GM18511 (cell line): Measurements from ENCODE around the gene PTPRQ.
"Not testable (repeated sequence)": the region's sequence is repeated elsewhere in the genome, so short reads cannot be mapped to it uniquely, and the experiment has no call there.

Experiments used
- ATAC-seq: cut with Tn5 transposase; IDR thresholded peaks from one replicate; pipeline ENCODE4 v1.9.1; 2021; ENCODE audit warnings: mild to moderate bottlenecking, moderate library complexity; ENCODE audit not compliant: unreplicated experiment

PTPRQ gene

GRCh38 chr12:80443974-80444666, at the start of gene PTPRQ:
Gene PTPRQ (plus strand): TSS chr12:80444235. CDS start chr12:80444346, 111 bp downstream.
- no peak for ATAC-seq

GRCh38 chr12:80400571-80400991, 43.5 kb upstream of the PTPRQ start:
- no peak for ATAC-seq

- ATAC-seq: no peak
These were observed 42.8 kb upstream of the PTPRQ start for GRCh38 chr12:80401191-80401590.

GRCh38 chr12:80404629-80405028, 39.4 kb upstream of the PTPRQ start:
- ATAC-seq: no peak

DNA sequence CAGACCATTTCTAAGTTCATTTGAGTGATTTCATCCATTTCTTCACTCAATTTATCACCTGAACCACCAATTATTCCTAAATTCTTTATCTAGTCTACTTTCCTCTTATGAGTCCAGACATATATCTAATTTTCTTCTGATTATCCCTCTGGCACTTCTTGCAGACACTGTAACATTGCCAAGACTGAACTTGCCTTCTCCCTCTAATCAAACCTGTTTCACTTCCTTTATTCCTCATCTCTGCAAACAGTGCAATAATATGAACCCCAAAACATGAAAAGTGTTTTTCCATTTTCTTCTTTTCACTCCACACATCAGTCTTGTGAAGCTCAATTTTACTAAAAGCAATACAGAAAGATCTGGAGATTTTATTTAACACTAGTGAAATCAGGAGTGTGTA, 37.8 kb upstream of the PTPRQ start:
- ATAC-seq: no peak

GRCh38 chr12:80411787-80412186, 32.2 kb upstream of the PTPRQ start:
- peak; percentile 68 for ATAC-seq

DNA sequence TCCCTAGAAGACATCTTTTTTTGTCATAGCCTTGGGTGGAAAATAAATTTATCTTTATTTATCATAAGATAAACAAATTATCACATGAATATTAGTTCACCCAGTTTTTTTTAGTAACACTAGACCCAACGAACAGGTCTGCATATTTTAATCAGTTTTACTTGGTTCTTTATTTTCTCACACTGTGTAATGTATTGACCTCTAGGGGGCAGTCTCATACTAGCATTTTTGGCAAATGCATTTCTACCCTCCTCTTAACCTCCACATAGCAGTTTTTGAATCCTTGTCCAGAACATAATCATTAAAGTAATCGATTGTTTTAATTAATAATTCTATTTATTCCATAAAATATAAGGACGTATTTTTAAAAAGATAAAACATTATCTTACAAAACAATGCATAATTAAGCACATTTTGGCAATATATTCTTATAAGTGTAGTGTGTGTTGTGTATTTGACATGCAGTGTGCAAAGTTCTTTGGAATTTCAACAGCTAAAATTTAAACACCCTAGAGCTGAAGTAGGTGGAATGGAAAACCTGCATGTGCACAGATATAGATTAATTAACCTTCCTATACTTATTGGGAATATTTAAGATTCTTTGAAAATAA, 31.6 kb upstream of the PTPRQ start:
- peak; percentile 89 for ATAC-seq

DNA sequence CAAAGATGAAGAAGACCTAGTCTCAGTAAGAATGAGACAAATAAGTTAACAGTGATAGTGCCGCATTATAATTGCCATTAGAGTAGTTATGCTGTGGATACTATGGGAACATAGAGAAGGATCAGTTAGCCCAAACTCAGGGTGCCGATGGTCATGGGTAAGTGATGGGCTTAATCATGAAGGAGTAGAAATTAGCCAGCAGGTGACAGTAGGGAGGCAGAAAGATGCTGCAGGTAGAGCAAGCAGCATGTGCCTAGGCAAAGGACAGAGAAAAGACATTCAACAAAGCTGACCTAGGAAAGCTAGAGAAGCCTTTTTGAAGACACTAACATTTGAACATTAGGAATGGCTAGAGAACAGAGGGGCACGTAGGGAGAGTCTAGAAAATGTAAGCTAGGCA, 30.6 kb upstream of the PTPRQ start:
- ATAC-seq: no peak

- no peak for ATAC-seq
These were observed 28.6 kb upstream of the PTPRQ start for GRCh38 chr12:80415466-80415865.

DNA sequence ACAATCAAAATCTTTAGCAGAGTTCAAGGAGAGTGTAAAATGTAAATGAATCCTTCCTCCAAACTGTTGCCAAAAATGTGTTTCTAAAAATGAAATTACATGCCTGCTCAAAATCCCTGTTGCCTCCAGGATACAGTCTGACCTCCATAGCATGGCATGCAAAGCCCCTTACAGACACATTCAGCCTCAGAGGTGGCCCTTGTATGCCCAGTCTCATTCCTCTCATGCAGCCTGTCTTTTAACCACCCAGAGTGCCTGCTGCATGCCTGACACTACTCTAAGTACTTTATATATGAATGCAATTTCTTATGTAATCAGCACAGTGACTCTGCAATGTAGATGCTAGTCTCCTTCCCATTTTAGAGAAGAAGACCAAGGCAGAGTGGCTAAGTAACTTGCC, 24.4 kb upstream of the PTPRQ start:
- ATAC-seq: no peak

DNA sequence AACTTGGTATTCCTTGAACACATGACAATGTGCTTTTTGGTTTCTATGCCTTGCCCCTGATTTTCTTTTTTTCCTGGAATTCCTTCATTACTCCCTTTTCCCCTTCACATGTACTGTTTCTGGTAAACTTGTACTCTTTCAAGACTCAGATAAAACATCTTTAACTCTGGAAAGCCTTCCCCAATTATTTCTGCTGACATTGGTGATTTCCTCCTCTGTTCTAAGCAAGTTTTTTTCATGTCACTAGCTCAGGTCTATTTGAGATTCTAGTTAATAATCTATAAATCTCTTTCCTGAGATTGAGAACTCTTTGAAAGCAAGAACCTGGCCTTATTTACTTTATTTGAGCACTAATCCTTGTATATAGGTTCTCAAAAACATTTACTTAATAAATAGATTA, 24.0 kb upstream of the PTPRQ start:
- no peak for ATAC-seq

GRCh38 chr12:80422550-80422949, 21.5 kb upstream of the PTPRQ start:
- no peak for ATAC-seq

- ATAC-seq: no peak
These were observed 12.0 kb upstream of the PTPRQ start for GRCh38 chr12:80432061-80432460.

DNA sequence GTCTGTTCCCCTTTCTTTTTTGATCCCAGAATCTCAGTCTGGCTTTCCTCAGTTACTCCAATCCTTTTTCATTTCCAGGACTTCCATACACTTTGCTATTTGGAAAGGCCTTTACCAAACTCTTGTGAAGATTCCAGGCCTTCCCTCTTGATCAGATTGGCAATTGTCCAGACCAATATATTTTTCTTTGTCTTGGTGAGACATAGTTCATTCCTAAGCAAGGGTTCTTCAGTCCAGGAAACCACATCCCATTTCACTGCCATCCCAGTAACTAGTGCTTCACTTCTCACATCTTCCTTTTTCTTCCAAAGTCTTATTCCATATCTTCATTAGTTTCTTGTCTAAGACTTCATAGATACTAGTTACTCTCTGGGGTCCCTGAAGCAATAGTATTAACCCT, 2.1 kb upstream of the PTPRQ start:
- no peak for ATAC-seq

DNA sequence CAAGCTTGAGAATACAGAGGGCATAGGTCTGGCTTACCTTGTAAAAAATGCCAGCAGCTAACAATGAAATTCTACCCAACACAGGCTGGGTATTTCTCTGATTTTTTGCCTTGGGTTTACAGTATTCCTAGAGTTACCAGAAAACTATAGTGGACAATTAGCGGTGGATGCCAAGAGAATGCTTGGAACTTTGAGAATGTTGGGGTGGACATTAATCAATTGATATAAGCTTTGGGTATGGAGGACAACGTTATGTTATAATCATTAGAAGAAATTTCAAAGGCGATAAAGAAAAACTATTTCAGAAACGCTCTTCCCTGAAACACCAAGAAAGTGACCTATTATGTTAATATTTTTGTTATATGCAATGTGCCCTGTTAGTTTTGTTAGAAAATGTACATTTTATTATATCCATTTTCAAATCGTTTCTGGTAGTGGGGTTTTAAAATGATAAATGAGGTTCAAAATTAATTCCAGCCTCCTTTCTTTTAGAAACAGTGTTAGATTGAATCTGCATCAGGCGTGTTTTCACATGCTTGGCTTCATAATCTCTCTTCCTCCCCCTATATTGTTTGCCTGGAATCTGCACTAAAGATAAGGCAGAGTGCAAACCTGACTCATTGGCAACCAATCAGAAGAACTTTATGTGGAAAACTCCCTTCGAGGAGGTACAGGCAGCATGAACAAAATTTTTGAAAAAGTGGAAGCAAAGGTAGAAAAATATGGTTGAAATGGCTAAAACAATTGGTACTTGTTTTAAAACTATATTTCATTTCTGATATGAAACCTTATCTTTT, 1.4 kb upstream of the PTPRQ start:
- ATAC-seq: no peak

DNA sequence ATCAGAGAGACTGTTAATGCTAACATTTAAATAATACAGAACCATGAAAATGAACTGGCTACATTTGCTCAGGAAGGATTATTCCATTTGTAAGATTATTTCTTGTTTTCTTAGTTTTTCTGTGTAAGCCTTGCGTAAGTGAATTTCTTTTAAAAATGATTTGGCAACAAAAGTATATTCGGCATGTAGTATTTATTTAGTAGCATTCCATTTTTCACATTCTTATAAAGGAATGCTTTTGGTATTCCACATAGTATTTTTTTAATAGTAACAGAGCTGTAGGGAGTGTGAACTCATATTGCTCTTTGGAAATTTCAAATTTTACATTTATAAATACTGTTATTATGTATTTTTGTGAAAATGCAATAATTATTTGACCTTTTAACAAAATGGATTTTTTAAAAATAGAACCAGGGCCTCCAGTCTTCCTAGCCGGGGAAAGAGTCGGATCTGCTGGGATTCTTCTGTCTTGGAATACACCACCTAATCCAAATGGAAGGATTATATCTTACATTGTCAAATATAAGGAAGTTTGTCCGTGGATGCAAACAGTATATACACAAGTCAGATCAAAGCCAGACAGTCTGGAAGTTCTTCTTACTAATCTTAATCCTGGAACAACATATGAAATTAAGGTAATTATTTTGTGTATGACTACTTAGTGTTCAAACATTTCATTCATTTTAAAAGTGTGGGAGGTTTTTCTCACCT, 1.2 kb downstream of the PTPRQ start:
- ATAC-seq: no peak

DNA sequence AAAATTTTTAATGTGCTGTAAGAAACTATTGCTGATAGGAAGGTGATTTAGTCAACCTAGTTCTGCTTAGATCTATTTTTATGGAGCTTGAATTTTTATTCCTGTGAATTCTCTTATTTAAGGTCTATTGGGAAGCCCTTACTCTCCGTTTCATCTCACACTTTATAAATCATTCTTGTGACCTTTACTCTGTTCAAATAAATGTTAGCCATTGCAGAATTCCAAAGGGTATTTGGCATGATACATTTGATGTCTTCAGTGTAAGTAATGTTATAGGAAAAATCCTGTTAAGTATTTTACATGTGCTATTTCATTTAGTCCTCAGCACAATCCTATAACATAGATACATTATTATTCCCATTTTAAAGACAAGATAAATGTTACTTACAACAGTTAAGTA, 12.5 kb downstream of the PTPRQ start:
- ATAC-seq: no peak

- no peak for ATAC-seq
These were observed 16.9 kb downstream of the PTPRQ start for GRCh38 chr12:80460972-80461371.

DNA sequence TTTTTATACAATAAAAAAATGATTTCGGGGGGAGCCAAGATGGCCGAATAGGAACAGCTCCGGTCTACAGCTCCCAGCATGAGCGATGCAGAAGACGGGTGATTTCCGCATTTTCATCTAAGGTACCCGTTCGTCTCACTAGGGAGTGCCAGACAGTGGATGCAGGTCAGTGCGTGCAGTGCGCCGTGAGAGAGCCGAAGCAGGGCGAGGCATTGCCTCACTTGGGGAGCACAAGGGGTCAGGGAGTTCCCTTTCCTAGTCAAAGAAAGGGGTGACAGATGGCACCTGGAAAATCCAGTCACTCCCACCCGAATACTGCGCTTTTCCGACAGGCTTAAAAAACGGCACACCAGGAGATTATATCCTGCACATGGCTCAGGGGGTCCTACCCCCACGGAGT, 17.8 kb downstream of the PTPRQ start:
- not testable (repeated sequence) for ATAC-seq

GRCh38 chr12:80469681-80470080, 25.6 kb downstream of the PTPRQ start:
- no peak for ATAC-seq

DNA sequence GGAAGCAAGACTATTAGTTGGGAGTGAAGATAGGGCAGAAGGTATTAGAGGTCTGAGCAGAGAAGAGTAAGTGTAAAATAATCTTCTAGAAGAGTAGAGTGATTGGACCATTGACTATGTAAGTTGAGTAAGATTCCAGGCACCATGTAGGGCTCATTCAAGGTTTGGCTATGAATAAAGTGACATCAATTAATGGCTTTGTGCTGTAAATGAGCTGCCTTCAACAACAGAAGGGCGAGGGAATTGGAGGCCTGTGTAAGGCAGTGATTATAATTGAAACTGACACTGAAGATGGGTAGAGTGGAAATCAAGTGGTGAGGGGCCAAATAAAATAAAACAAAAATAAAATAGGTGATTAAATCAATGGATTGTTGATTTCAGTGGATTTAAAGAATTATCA, 26.4 kb downstream of the PTPRQ start:
- no peak for ATAC-seq
